Rectal smooth muscle tissue (tissue), 1 donor: Measurements from ENCODE around the gene DYNLL1.
A peak's percentile ranks its signal among the peaks of the same experiment; 100 is the strongest.
"Not testable (repeated sequence)": the region's sequence is repeated elsewhere in the genome, so short reads cannot be mapped to it uniquely, and the experiment has no call there.

Experiments
- H3K27ac ChIP-seq: one replicate; pipeline ENCODE4 v1.7.0; 2013; ENCODE audit warnings: low read depth, low read length, inconsistent platforms
- H3K27me3 ChIP-seq: one replicate; pipeline ENCODE4 v1.7.0; 2013; ENCODE audit warnings: low read length; ENCODE audit not compliant: control insufficient read depth, insufficient read depth
- H3K36me3 ChIP-seq: one replicate; pipeline ENCODE4 v1.7.0; 2013; ENCODE audit warnings: low read length; ENCODE audit not compliant: control insufficient read depth, insufficient read depth
- H3K4me1 ChIP-seq: one replicate; pipeline ENCODE4 v1.7.0; 2013; ENCODE audit warnings: low read length; ENCODE audit not compliant: control insufficient read depth, insufficient read depth
- H3K4me3 ChIP-seq: one replicate; pipeline ENCODE4 v1.7.0; 2013; ENCODE audit warnings: low read length
- H3K9ac ChIP-seq: one replicate; pipeline ENCODE4 v1.7.0; 2013; ENCODE audit warnings: low read length

The DYNLL1 gene

DNA sequence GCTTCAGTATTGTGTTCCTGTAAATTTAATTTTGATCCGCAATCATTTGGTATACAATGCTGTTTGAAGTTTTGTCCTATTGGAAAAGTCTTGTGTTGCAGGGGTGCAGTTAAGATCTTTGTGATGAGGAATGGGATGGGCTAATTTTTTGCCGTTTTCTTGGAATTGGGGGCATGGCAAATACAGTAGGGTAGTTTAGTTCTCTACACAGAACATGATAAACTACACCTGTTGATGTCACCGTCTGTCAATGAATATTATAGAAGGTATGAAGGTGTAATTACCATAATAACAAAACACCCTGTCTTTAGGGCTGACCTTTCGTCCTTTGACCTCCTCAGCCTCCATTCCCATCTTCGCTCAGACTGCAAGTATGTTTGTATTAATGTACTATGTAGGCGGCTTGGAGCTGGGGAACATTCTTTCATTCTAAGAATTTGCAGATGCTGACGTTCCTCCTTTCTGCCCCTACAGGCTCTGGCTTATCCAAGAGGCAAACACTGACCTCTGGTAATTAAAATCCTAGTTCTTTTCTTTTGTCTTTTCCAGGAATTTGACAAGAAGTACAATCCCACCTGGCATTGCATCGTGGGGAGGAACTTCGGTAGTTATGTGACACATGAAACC is 1.7 kb downstream of the DYNLL1 start:
- Histone ChIP-seq H3K9ac (peak overlapping the region; percentile 57), H3K27me3 (no peaks in the 10 kb centered on the region), H3K27ac (peak overlapping the region; percentile 90), H3K36me3 (peaks cover 9% of the 10 kb centered on the region), H3K4me3 (peak overlapping the region; percentile 92), H3K4me1 (peaks cover 6% of the 10 kb centered on the region)

DNA sequence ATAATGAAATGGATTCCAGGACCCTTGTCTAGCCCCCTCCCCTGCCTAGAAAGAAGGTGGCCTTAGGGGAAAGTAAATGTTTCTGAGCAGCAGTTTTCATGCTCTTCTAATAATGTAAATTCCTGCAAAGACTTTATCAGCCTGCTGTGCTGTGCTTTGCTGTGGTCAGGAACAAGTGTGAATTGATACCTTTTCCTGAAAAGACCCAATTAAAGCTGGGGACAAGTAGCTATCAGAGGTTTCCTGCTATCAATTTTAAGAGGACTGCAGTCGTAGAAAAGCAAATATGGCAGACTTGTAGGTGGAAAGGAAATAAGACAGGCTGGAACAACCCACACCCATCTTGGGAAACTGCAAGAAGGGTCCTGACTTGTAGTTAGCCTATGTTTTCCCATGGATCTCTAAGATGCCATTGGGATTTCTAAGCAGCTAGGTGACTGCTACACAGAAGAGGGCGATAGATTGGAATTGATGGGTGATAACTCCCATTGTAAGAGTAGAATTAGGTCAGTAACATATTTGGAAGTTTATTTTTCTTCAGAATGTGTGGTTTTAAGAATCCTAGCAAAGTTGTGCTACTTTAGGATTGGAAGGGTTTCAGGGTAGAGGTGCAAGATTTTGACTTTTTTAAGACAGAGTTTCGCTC is 3.1 kb downstream of the DYNLL1 start:
- Histone ChIP-seq H3K27ac (no peak overlapping the region), H3K4me1 (peaks cover 6% of the 10 kb centered on the region), H3K9ac (no peak overlapping the region), H3K4me3 (no peak overlapping the region), H3K36me3 (peaks cover 11% of the 10 kb centered on the region), H3K27me3 (no peaks in the 10 kb centered on the region)

DNA sequence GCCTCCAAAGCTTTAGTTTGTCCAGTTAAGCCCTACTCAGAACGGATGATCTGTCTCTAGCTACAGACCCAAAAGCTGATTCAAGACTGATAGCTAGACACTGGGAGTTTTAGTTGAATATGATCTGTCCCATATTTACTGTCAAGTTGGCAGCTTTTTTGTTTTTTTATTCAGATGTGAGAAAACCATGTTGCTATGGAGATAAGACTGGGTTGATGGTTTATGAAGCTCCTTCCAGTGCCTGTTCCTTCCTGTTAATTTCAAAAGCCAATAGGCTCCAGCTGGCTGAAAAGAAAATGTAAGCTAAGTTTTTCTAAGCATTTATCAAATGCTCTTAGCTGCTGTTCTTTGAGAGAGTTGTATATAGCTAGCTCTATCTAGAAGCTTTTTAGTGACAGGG is 4.7 kb downstream of the DYNLL1 start:
- Histone ChIP-seq H3K27ac (no peak overlapping the region), H3K4me1 (peaks cover 6% of the 10 kb centered on the region), H3K4me3 (no peak overlapping the region), H3K9ac (no peak overlapping the region), H3K36me3 (peaks cover 16% of the 10 kb centered on the region), H3K27me3 (no peaks in the 10 kb centered on the region)

DNA sequence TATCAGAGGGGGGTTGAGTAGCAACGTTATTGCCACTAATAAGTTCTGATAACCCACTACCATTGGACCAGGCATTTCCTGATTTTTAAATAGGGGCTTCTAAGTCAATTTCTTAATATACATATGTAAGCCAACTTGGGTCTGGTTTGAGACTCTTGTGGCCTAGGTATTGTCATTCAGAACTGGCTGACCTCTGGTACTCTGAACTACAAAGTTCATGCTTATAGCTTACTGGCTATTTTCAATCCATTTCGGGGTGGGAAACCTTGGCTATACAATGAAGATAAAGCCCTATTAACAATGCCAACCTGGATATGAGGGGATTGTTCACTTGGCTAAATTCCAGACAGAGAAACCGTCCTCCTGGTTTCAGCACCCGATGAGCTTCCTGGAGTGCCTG is 8.7 kb downstream of the DYNLL1 start:
- Histone ChIP-seq H3K27me3 (no peaks in the 10 kb centered on the region), H3K4me3 (no peak overlapping the region), H3K27ac (no peak overlapping the region), H3K9ac (no peak overlapping the region), H3K36me3 (peaks cover 17% of the 10 kb centered on the region), H3K4me1 (no peaks in the 10 kb centered on the region)

DNA sequence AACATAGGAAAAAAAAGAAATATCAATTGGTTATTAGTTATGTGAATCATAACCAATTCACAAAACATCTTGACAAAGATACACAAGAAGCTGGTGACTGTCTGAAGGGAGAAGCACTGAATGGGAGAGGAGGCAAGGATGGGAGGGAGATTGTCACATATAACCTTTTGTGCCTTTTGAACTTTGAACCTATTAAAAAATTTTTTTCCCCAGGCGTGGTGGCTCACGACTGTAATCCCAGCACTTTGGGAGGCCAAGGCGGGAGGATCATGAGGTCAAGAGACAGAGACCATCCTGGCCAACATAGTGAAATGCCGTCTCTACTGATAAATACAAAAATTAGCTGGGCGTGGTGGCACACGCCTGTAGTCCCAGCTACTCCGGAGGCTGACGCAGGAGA is 12.6 kb downstream of the DYNLL1 start:
- Histone ChIP-seq H3K27me3 (no peaks in the 10 kb centered on the region), H3K4me1 (no peaks in the 10 kb centered on the region), H3K36me3 (peaks cover 13% of the 10 kb centered on the region), H3K27ac (no peak overlapping the region), H3K9ac (no peak overlapping the region), H3K4me3 (no peak overlapping the region)

DNA sequence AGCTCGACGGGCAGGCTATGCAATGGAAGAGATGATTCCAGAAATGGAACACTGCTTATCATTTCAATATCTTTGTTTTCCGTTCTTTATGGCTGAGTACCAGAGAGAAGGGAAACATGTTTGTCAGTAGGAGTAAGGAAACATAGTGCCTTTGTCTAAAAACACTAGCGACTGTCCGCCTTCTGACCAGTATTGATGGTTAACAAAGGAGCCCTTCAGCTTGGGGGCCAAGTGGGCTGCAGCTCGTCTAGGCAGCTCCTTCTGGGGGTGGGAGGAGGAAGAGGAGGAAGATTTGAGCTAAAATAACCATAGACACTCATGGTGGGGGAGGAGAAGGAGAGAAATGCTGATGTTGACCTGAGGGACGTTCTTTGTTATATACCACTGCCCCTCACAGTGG is 18.1 kb downstream of the DYNLL1 start:
- Histone ChIP-seq H3K4me1 (no peaks in the 10 kb centered on the region), H3K27me3 (no peaks in the 10 kb centered on the region), H3K27ac (no peak overlapping the region), H3K9ac (no peak overlapping the region), H3K4me3 (no peak overlapping the region), H3K36me3 (peaks cover 5% of the 10 kb centered on the region)

DNA sequence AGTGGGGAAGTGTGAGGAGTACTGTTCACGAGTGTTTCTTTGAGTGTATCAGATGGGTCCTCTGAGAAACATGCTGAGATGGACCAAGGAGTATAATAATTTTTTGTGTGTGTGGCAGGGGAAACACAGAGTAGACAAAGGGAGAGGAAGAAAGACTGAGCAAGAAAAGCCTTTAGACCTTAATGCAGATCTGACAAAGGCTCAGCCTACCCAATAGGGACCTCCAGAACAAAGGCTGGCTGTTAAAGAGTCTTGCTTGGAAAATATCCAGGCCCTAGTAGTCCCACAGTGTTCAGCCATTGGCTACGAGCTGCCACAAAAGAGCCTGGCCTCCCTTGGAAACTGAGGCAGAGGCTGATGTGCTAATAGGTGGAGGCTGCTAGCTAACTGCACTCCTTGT is 19.6 kb downstream of the DYNLL1 start:
- H3K27ac ChIP-seq, result no peak overlapping the region
- H3K4me1 ChIP-seq, result no peaks in the 10 kb centered on the region
- H3K27me3 ChIP-seq, result no peaks in the 10 kb centered on the region
- H3K4me3 ChIP-seq, result no peak overlapping the region
- H3K36me3 ChIP-seq, result peaks cover 2% of the 10 kb centered on the region
- H3K9ac ChIP-seq, result no peak overlapping the region

DNA sequence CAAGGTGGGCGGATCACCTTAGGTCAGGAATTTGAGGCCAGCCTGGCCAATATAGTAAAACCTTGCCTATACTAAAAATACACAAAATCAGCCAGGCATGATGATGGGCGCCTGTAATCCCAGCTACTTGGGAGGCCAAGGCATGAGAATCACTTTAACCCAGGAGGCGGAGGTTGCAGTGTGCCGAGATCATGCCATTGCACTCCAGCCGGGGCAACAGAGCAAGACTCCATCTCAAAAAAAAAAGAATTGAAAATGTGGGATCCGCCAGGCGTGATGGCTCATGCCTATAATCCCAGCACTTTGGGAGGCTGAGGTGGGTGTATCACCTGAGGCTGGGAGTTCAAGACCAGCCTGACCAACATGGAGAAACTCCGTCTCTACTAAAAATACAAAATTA is 23.4 kb downstream of the DYNLL1 start:
- not testable (repeated sequence) for H3K4me3 ChIP-seq, H3K27ac ChIP-seq, H3K36me3 ChIP-seq, H3K4me1 ChIP-seq, H3K27me3 ChIP-seq, H3K9ac ChIP-seq

DNA sequence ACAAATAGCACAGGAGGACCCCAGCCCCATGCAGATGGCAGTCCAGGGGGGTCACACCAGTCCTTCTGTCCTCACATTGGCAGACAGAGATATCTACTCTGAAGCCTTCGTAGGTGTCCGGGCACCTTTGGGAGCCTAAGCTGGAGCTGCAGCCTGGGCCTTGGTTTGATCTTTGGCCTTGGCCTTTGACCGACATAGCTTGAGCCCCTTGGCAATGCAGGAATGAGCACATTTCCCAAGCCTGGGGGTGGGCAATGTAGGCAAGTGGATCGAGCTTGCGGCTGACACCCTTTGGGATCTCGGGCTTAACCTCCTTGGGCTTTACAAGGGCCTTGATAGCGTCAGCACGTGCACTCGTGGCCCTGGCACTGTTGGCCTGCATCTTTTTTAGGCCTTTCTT is 26.7 kb downstream of the DYNLL1 start:
- H3K27me3 ChIP-seq, result no peaks in the 10 kb centered on the region
- no peak overlapping the region for H3K4me3 ChIP-seq
- H3K27ac ChIP-seq, result no peak overlapping the region
- H3K36me3 ChIP-seq, result no peaks in the 10 kb centered on the region
- no peaks in the 10 kb centered on the region for H3K4me1 ChIP-seq
- H3K9ac ChIP-seq, result no peak overlapping the region

DNA sequence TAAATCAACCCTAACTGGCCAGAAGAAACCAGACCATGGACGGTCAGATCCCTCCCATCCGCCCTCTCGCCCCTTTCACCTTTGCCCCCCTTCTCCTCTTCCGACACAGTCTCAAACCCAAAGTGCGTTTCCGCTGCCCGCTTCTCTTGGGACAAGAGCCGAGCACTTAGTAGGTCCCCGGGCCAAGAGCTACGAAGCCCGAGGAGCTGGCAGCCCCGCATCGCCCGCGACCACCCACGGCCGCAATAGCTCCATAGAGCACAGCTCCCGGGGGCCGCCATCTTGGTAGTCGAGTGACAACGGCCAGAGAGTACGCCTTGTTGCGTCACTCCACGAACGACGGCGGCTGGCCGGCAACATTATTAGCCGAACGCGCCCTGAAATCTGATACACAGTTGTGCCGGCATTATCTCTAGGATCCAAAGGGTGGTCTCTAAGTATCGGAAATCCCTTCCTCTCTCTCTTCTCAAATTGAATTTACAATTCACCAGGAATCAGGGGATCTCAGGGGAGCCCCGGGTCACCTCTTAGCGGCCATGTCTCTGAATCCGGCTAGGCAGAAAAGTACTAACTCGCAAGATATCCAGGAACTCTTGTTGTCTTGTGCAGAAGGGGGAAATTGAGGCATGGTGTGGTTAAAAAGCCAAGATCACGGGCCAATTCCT is 33.1 kb downstream of the DYNLL1 start, which contains the start of gene COQ5:
TSS of gene COQ5 (minus strand) at position 298 of the 665 bp plus-strand sequence. CDS start at position 281, 17 bp downstream.
- Histone ChIP-seq H3K4me1 (no peaks in the 10 kb centered on the region), H3K4me3 (peak within 1 kb of the TSS; percentile 69), H3K36me3 (no peaks in the 10 kb centered on the region), H3K9ac (peak within 1 kb of the TSS; percentile 76), H3K27me3 (no peaks in the 10 kb centered on the region), H3K27ac (peak within 1 kb of the TSS; percentile 87)

DNA sequence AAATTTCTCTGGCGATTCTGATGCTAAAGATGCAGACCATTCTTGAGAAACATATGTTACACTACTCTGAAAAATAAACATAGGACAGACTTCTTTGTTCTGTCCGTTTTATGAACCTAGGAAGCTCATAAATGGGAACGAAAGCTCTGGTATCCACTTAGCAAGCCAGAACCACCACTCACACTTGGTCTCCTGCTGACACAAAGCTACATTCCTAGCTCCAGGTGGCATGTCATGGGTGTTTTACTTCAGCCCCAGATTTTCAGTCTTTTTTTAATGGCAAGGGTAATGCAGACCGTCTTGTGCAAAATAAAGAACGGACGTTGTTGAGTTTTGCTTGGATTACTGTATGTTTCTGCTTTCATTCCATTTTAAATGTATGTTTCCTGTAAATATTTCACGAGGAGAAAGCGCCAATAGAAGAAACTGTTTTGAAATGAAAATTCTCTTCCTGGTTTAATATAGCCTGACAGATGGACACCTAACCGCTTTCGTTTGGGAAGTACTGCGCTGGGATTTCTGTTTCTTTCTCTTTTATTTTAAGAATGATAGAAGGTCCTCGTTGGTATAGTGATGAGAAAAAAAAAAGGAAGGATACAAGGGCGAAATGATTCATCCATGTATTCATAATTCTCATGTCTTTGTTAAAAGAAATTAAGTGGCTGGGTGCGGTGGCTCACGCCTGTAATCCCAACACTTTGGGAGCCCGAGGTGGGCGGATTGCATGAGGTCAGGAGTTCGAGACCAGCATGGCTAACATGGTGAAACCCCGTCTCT is 33.9 kb downstream of the DYNLL1 start:
- peak overlapping the region; percentile 69 for H3K4me3 ChIP-seq
- H3K9ac ChIP-seq, result no peak overlapping the region
- H3K36me3 ChIP-seq, result no peaks in the 10 kb centered on the region
- H3K4me1 ChIP-seq, result no peaks in the 10 kb centered on the region
- no peaks in the 10 kb centered on the region for H3K27me3 ChIP-seq
- H3K27ac ChIP-seq, result peak overlapping the region; percentile 87

DNA sequence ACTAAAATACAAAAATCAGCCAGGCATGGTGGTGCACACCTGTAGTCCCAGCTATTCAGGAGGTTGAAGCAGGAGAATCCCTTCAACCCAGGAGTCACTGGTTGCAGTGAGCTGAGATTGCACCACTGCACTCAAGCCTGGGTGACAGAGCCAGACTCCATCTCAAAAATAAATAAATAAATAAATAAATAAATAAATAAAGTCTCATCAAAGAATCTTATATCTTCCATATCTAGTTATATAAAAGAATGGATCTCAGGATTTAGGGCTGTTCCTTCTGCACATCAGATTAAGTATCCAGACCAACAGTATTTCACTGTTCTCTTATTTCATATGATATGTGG is 34.5 kb downstream of the DYNLL1 start:
- Histone ChIP-seq H3K4me3 (peak overlapping the region; percentile 69), H3K27ac (peak overlapping the region; percentile 87)
- H3K9ac ChIP-seq, H3K36me3 ChIP-seq, H3K4me1 ChIP-seq, H3K27me3 ChIP-seq: not testable (repeated sequence)
